ENCODE data around the gene PPM1B. TPM values are rescaled to one million over a fixed set of nuclear protein-coding genes. Genes with fewer than 3 reads are reported as not detected.

PPM1B gene
- 19.9 and 23.1 TPM in 2 replicates for total RNA-seq

DNA sequence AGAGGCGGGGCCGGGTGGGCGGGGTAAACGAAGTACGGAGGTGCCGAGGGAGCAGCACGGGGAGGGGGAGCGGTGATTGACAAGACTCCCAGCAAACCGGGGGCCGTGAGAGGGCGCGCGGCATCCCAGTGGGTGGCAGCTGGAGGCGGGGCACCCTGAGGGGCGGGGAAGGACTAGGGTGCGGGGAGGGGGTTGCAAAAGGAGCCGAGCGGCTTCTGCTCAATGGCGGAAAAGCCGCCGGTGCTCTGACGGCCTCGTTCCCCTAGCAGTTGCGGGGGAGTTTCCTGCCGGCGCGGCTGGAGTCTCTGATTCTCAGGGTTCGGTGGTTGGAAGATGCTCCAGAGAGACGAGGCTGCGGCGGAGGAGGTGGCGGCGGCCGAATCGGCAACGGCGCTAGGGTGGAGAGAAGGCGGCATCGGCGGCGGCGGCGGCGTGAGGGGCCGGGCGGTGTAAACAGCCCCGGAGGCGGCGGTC is at the start of gene PPM1B:
Gene PPM1B (plus strand): TSS at position 195 of the 474 bp plus-strand sequence. CDS start 32,325 bp downstream, outside the sequence.

Other genes with a start within 250 kb of the PPM1B start
- 48.5 and 64.8 TPM in 2 replicates for gene LRPPRC, start 172.9 kb upstream of the PPM1B start, total RNA-seq
- gene SLC3A1, start 106.6 kb downstream of the PPM1B start, total RNA-seq = 0.19 TPM in 1 of 2 replicates, not detected in the other
- gene PREPL, start 192.6 kb downstream of the PPM1B start, total RNA-seq = 60.0 and 96.1 TPM in 2 replicates
- 6.8 and 7.7 TPM in 2 replicates for gene CAMKMT, start 193.1 kb downstream of the PPM1B start, total RNA-seq

Measured in regular cardiac myocyte (primary cell).